Lung (tissue), 13 donors: ENCODE data around the gene LHX8. TPM values are rescaled to one million over a fixed set of nuclear protein-coding genes. Genes with fewer than 3 reads are reported as not detected.

Experiments used
- ATAC-seq: fragments of 200-7000 bp; cut with Tn5 transposase; one replicate; pipeline ENCODE4 v1.9.1; 2020; ENCODE audit warnings: moderate number of reproducible peaks; ENCODE audit not compliant: insufficient read depth, low FRiP score
- DNase-seq, 3 donors: peaks; one replicate each; pipeline ENCODE4 v3.0.0-alpha.2; 2013 to 2017
- H3K27ac ChIP-seq, 2 donors: one replicate each; pipeline ENCODE4 v1.5.1; 2013; ENCODE audit warnings: mild to moderate bottlenecking in 2 of 2, moderate library complexity in 2 of 2, control low read depth in 1 of 2, inconsistent platforms in 1 of 2, low read depth in 1 of 2, low read length in 1 of 2
- H3K27me3 ChIP-seq, 3 donors: one replicate each; pipeline ENCODE4 v1.5.1; 2013; ENCODE audit warnings: low read length in 2 of 3; ENCODE audit not compliant: control insufficient read depth in 3 of 3, insufficient read depth in 3 of 3
- H3K36me3 ChIP-seq, 4 donors: one replicate each; pipeline ENCODE4 v1.5.1; 2013; ENCODE audit warnings: low read length in 4 of 4, mild to moderate bottlenecking in 1 of 4, moderate library complexity in 1 of 4; ENCODE audit not compliant: control insufficient read depth in 4 of 4, insufficient read depth in 4 of 4
- H3K4me1 ChIP-seq, 5 donors: one replicate each; pipeline ENCODE4 v1.5.1; 2013; ENCODE audit warnings: low read length in 5 of 5, mild to moderate bottlenecking in 2 of 5, moderate library complexity in 1 of 5; ENCODE audit not compliant: control insufficient read depth in 5 of 5, insufficient read depth in 5 of 5
- H3K4me3 ChIP-seq: one replicate; pipeline ENCODE4 v1.5.1; 2013; ENCODE audit warnings: mild to moderate bottlenecking, control low read depth, moderate library complexity
- H3K9ac ChIP-seq, 2 donors: one replicate each; pipeline ENCODE4 v1.5.1; 2013; ENCODE audit warnings: low read length in 2 of 2, control low read depth in 1 of 2; ENCODE audit not compliant: insufficient read depth in 1 of 2
- H3K9me3 ChIP-seq, 4 donors: one replicate each; pipeline ENCODE4 v1.5.1; 2013; ENCODE audit warnings: low read length in 3 of 4, mild to moderate bottlenecking in 1 of 4, moderate library complexity in 1 of 4; ENCODE audit not compliant: control insufficient read depth in 4 of 4, insufficient read depth in 3 of 4
- CTCF ChIP-seq: IDR thresholded peaks from 2 replicates; pipeline ENCODE4 v1.5.1; 2012; ENCODE audit warnings: mild to moderate bottlenecking; ENCODE audit errors: control extremely low read depth, extremely low read depth
- polyA plus RNA-seq, 2 donors: library from polyadenylated mRNA; stranded (reverse); fragments of 200-250 nt; gene quantifications; one replicate each; pipeline ENCODE4 v1.2.1, GENCODE V29; 2013
- small RNA-seq: library from RNA; depleted of rRNA; stranded (forward); fragments of <200 nt; gene quantifications from one replicate; pipeline ENCODE3, GENCODE V24; 2014; ENCODE audit warnings: low replicate concordance
- total RNA-seq, 2 donors: library from RNA; depleted of rRNA in 1 of 2; stranded (reverse); fragments of >200 nt in 1 of 2; gene quantifications; one replicate each; pipeline ENCODE4 v1.2.1, GENCODE V29; 2014 to 2021
- donor health status: control.
- donor health status: control.
- donor health status: Bipolar disorder and iron deficiency.
- donor health status: healthy.
- donor health status: DM: yes; HTN: yes; CAD: no.

Gene LHX8
- total and polyA plus RNA-seq, 4 donors: not detected

- ATAC-seq (no peak), DNase-seq (no peak)
- Histone ChIP-seq H3K27me3 (no peaks in the 10 kb centered on the region), H3K27ac (no peak overlapping the region), H3K36me3 (no peaks in the 10 kb centered on the region), H3K9ac (no peak overlapping the region), H3K4me3 (no peak overlapping the region), H3K4me1 (no peaks in the 10 kb centered on the region), H3K9me3 (peaks cover 0 to 3% (median 0%) of the 10 kb centered on the region in 4 donors)
- TF ChIP-seq CTCF: no peak
These were observed 74.7 kb downstream of the LHX8 start for GRCh38 chr1:75208862-75209261.

Small RNAs within 50 kb of the gene (small RNA-seq; reads per million reads assigned to genes)
- gene RNU6-622P: not detected
